Upper lobe of left lung (tissue), 4 donors: ENCODE data around the gene PUM1.

Experiments used
- EP300 ChIP-seq, 4 donors: sonication (generic); formaldehyde crosslinking; IDR thresholded peaks; one replicate each; pipeline ENCODE4 v1.5.1; 2017; ENCODE audit warnings: antibody characterized with exemption in 4 of 4, control low read depth in 2 of 4
- POLR2AphosphoS5 ChIP-seq, 2 donors: sonication (generic); formaldehyde crosslinking; IDR thresholded peaks; one replicate each; pipeline ENCODE4 v1.5.1; 2017; ENCODE audit warnings: antibody characterized with exemption in 2 of 2

GRCh38 chr1:31005617-31006166 is 59.8 kb downstream of the PUM1 start:
- TF ChIP-seq POLR2AphosphoS5 (IDR thresholded peaks at IDR 0.05), result no peak
- TF ChIP-seq EP300 (IDR thresholded peaks at IDR 0.05), result no peak
